Measurements from ENCODE around the gene MEX3D. TPM values are rescaled to one million over a fixed set of nuclear protein-coding genes. Genes with fewer than 3 reads are reported as not detected.

Gene MEX3D
- total RNA-seq, 1 donor from 2014 or later, result 134 TPM

- no peak for TF ChIP-seq CTCF (conservative IDR thresholded peaks at IDR 0.05; ENCODE audit: low read depth, low read length)
- no peak overlapping the region for H3K4me3 ChIP-seq (ENCODE audit: low read depth, low read length)
- DNase-seq (ENCODE audit: low read depth), result no peak
These were observed 49.7 kb downstream of the MEX3D start for GRCh38 chr19:1518471-1518870.

GRCh38 chr19:1516395-1516753, 51.8 kb downstream of the MEX3D start:
- no peak for TF ChIP-seq CTCF (conservative IDR thresholded peaks at IDR 0.05; ENCODE audit: low read depth, low read length)
- no peak for DNase-seq (ENCODE audit: low read depth)
- no peak overlapping the region for H3K4me3 ChIP-seq (ENCODE audit: low read depth, low read length)

- H3K4me3 ChIP-seq (ENCODE audit: low read depth, low read length), result no peak overlapping the region
- no peak for DNase-seq (ENCODE audit: low read depth)
- TF ChIP-seq CTCF (conservative IDR thresholded peaks at IDR 0.05; ENCODE audit: low read depth, low read length), result no peak
These were observed 53.0 kb downstream of the MEX3D start for GRCh38 chr19:1514986-1515721.

GRCh38 chr19:1514295-1514661, 53.8 kb downstream of the MEX3D start:
- TF ChIP-seq CTCF (conservative IDR thresholded peaks at IDR 0.05; ENCODE audit: low read depth, low read length), result no peak
- no peak overlapping the region for H3K4me3 ChIP-seq (ENCODE audit: low read depth, low read length)
- DNase-seq (ENCODE audit: low read depth), result no peak

- TF ChIP-seq CTCF (conservative IDR thresholded peaks at IDR 0.05; ENCODE audit: low read depth, low read length), result peak; percentile 71
- H3K4me3 ChIP-seq (ENCODE audit: low read depth, low read length), result peak overlapping the region; percentile 70
- DNase-seq (ENCODE audit: low read depth), result no peak
These were observed 54.4 kb downstream of the MEX3D start for GRCh38 chr19:1513499-1514294.

GRCh38 chr19:1512671-1513498, 55.2 kb downstream of the MEX3D start, which contains the start of gene ADAMTSL5:
Gene ADAMTSL5 (minus strand): TSS chr19:1513019. CDS start chr19:1510943, 2,076 bp downstream.
- no peak for TF ChIP-seq CTCF (conservative IDR thresholded peaks at IDR 0.05; ENCODE audit: low read depth, low read length)
- peak within 1 kb of the TSS; percentile 70 for H3K4me3 ChIP-seq (ENCODE audit: low read depth, low read length)
- DNase-seq (ENCODE audit: low read depth), result no peak

Measured in epithelial cell of proximal tubule (primary cell).